A673 (cell line): ENCODE results near the gene RABL2A.
"Not testable (repeated sequence)": the region's sequence is repeated elsewhere in the genome, so short reads cannot be mapped to it uniquely, and the experiment has no call there.

Source experiments
- CTCF ChIP-seq: fragments of 300-800, 200-600 bp; sonication (generic); conservative IDR thresholded peaks from 2 replicates; pipeline ENCODE4 v1.5.1; 2017; ENCODE audit warnings: low read depth, mild to moderate bottlenecking, antibody characterized with exemption, low read length, moderate library complexity, mixed read lengths
- EZH2 ChIP-seq: fragments of 200-600 bp; sonication (generic); IDR thresholded peaks from 2 replicates; pipeline ENCODE4 v1.6.1; 2017; ENCODE audit warnings: borderline replicate concordance, low read depth, mild to moderate bottlenecking, mixed read lengths, antibody characterized with exemption, low read length; ENCODE audit not compliant: poor library complexity, severe bottlenecking

- not testable (repeated sequence) for TF ChIP-seq CTCF, EZH2
Measured at GRCh38 chr2:113664761-113665533, 37.9 kb downstream of the RABL2A start.
